ENCODE data around the gene PRDX1.

Gene PRDX1

DNA sequence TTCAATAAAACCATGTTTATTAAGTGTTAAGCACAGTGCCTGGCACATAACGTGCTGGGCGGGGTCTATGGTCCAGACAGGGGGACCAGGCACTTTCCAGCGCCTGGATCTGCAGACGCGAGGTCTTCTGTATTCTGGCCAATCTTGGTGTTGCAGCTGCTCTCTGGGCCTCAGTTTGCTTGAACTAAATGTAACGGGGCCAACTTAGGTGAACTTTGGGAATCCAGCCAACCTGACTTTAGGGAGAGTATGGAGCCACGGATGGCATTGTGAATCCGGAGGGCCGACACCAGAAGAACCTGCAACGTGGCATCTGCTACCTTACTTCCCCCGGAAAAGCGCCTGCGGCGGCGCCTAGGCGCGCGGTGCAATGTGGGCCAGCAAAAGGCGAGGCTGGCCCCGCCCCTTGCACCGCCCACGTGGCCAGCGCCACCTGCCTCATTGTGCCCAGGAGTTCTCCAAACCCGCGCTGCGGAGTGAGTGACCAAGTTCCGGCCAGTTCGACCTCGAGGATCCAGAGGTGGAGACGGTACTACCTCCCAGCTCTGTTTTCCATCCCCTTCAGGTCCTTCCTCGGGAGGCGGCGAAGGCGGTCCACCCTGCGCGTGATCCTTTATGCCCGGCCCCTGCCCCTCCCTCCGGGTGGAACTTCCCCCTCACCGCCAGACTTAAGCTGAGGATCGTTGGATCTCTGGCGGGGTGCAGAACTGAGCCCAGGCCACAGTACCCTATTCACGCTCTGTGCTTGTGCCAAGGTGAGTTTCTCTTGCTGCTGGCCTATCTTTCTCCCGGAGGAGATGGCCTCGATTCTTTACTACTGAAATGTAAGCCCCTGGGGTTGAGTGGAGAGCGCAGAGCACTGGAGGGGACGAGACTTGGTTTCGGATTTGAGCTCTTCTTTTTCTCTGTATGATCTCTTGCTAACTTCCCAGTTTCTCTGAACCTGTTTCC is 29.0 kb upstream of the PRDX1 start, which contains the start of gene AKR1A1:
TSS of gene AKR1A1 (plus strand) at position 426 of the 951 bp plus-strand sequence. CDS start 10,969 bp downstream, outside the sequence.
- H3K36me3 ChIP-seq (replicated peaks; ENCODE audit: insufficient read depth, low read length) = no peaks in the 10 kb centered on the region
- peak within 1 kb of the TSS; percentile 100 for H2AFZ ChIP-seq (ENCODE audit: low read length)
- H3K9me3 ChIP-seq (replicated peaks; ENCODE audit: insufficient read depth, low read length) = no peaks in the 10 kb centered on the region
- peaks cover 48% of the 10 kb centered on the region for H3K79me2 ChIP-seq (ENCODE audit: low read length)
- peaks cover 7% of the 10 kb centered on the region for H3F3A ChIP-seq (ENCODE audit: insufficient read depth, low read length)
- H4K20me1 ChIP-seq (ENCODE audit: insufficient read depth, low read length) = no peaks in the 10 kb centered on the region
- H3K4me2 ChIP-seq (ENCODE audit: low read depth, low read length) = peak within 1 kb of the TSS; percentile 65
- no peak for TF ChIP-seq CTCF (IDR thresholded peaks at IDR 0.05; ENCODE audit: low read length)
- TF ChIP-seq EZH2phosphoT487 (IDR thresholded peaks at IDR 0.05; ENCODE audit: low read length) = no peak
- TF ChIP-seq EZH2 (optimal IDR thresholded peaks at IDR 0.05; ENCODE audit: low read depth, low read length) = no peak
- H3K9ac ChIP-seq (ENCODE audit: low read length) = peak within 1 kb of the TSS; percentile 80
- peak within 1 kb of the TSS; percentile 77 for H3K27ac ChIP-seq (ENCODE audit: low read length)
- H3K9me2 ChIP-seq (replicated peaks; ENCODE audit: insufficient read depth, low read length) = no peaks in the 10 kb centered on the region
- H3K4me1 ChIP-seq (ENCODE audit: low read length) = peaks cover 8% of the 10 kb centered on the region
- DNase-seq = peak; percentile 95
- H3K4me3 ChIP-seq (ENCODE audit: low read length) = peak within 1 kb of the TSS; percentile 86
- no peaks in the 10 kb centered on the region for H3K27me3 ChIP-seq (replicated peaks; ENCODE audit: insufficient read depth, low read length)

GRCh38 chr1:45545553-45546310 is 24.0 kb upstream of the PRDX1 start:
- peaks cover 31% of the 10 kb centered on the region for H3K4me1 ChIP-seq (ENCODE audit: low read length)
- H2AFZ ChIP-seq (ENCODE audit: low read length) = peak overlapping the region; percentile 24; the same call in 1 of the 2 replicates
- H3K9me3 ChIP-seq (replicated peaks; ENCODE audit: insufficient read depth, low read length) = no peaks in the 10 kb centered on the region
- no peak overlapping the region for H3K4me3 ChIP-seq (ENCODE audit: low read length)
- peaks cover under 1% of the 10 kb centered on the region for H3K79me2 ChIP-seq (ENCODE audit: low read length)
- peak overlapping the region; percentile 27; the same call in 1 of the 2 replicates for H3K27ac ChIP-seq (ENCODE audit: low read length)
- no peaks in the 10 kb centered on the region for H4K20me1 ChIP-seq (ENCODE audit: insufficient read depth, low read length)
- DNase-seq = no peak
- no peaks in the 10 kb centered on the region for H3K36me3 ChIP-seq (replicated peaks; ENCODE audit: insufficient read depth, low read length)
- TF ChIP-seq EZH2phosphoT487 (IDR thresholded peaks at IDR 0.05; ENCODE audit: low read length) = no peak
- H3K4me2 ChIP-seq (ENCODE audit: low read depth, low read length) = peak overlapping the region; percentile 69; the same call in 1 of the 2 replicates
- H3K27me3 ChIP-seq (replicated peaks; ENCODE audit: insufficient read depth, low read length) = no peaks in the 10 kb centered on the region
- no peak overlapping the region for H3K9ac ChIP-seq (ENCODE audit: low read length)
- peaks cover 22% of the 10 kb centered on the region for H3F3A ChIP-seq (ENCODE audit: insufficient read depth, low read length)
- H3K9me2 ChIP-seq (replicated peaks; ENCODE audit: insufficient read depth, low read length) = no peaks in the 10 kb centered on the region

DNA sequence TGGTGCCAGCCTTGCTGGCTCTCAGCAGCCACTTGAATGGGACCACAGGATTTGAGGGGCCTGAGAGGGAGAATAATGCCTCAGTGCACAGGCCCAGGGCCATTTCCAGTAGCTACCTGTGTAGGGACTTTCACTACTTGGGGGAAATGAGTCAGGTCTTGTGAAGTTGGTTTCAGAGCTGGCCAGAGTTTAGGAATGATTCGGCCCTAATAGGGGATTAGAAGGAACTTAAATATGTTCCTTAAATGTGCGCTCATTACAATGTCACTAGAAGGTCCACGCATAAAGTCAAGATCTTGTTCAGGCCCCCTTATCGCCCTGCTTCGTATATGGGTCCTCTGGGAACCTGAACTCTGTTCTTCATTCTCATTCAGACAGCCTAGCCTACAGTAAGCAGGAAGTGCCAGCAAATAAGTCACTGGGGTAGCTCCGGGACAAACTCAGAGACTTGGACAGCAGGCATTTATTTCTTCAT is 23.4 kb upstream of the PRDX1 start:
- Histone ChIP-seq H3F3A (ENCODE audit: insufficient read depth, low read length) (peaks cover 22% of the 10 kb centered on the region), H3K9me2 (replicated peaks; ENCODE audit: insufficient read depth, low read length) (no peaks in the 10 kb centered on the region), H2AFZ (ENCODE audit: low read length) (peak overlapping the region; percentile 24; the same call in 1 of the 2 replicates), H3K27me3 (replicated peaks; ENCODE audit: insufficient read depth, low read length) (no peaks in the 10 kb centered on the region), H3K9me3 (replicated peaks; ENCODE audit: insufficient read depth, low read length) (no peaks in the 10 kb centered on the region), H3K79me2 (ENCODE audit: low read length) (no peaks in the 10 kb centered on the region), H4K20me1 (ENCODE audit: insufficient read depth, low read length) (no peaks in the 10 kb centered on the region), H3K4me3 (ENCODE audit: low read length) (no peak overlapping the region), H3K27ac (ENCODE audit: low read length) (peak overlapping the region; percentile 27; the same call in 1 of the 2 replicates), H3K4me1 (ENCODE audit: low read length) (peaks cover 27% of the 10 kb centered on the region), H3K36me3 (replicated peaks; ENCODE audit: insufficient read depth, low read length) (no peaks in the 10 kb centered on the region), H3K9ac (ENCODE audit: low read length) (no peak overlapping the region), H3K4me2 (ENCODE audit: low read depth, low read length) (peak overlapping the region; percentile 69; the same call in 1 of the 2 replicates)
- TF ChIP-seq EZH2phosphoT487 (IDR thresholded peaks at IDR 0.05; ENCODE audit: low read length) (no peak), CTCF (IDR thresholded peaks at IDR 0.05; ENCODE audit: low read length) (no peak), EZH2 (optimal IDR thresholded peaks at IDR 0.05; ENCODE audit: low read depth, low read length) (no peak)
- no peak for DNase-seq
